Measurements from ENCODE around the gene CLEC4A.
"Not testable (repeated sequence)": the region's sequence is repeated elsewhere in the genome, so short reads cannot be mapped to it uniquely, and the experiment has no call there.

The CLEC4A gene

GRCh38 chr12:8120072-8120713 is 3.2 kb upstream of the CLEC4A start:
- Histone ChIP-seq H3K27ac (no peak overlapping the region), H3K4me3 (no peak overlapping the region)

GRCh38 chr12:8127138-8127537 is 3.7 kb downstream of the CLEC4A start:
- Histone ChIP-seq H3K4me3 (no peak overlapping the region), H3K27ac (no peak overlapping the region)

GRCh38 chr12:8133636-8134397 is 10.4 kb downstream of the CLEC4A start:
- not testable (repeated sequence) for H3K27ac ChIP-seq, H3K4me3 ChIP-seq

- not testable (repeated sequence) for H3K27ac ChIP-seq, H3K4me3 ChIP-seq
These were observed 11.0 kb downstream of the CLEC4A start for GRCh38 chr12:8134398-8134930.

GRCh38 chr12:8141647-8142046 is 18.2 kb downstream of the CLEC4A start:
- H3K27ac ChIP-seq, result not testable (repeated sequence)

GRCh38 chr12:8143261-8143660 is 19.8 kb downstream of the CLEC4A start:
- H3K27ac ChIP-seq, result no peak overlapping the region
- no peak overlapping the region for H3K4me3 ChIP-seq

More at GRCh38 chr12:8141647-8142046, 18.2 kb downstream of the CLEC4A start:
- H3K4me3 ChIP-seq, result not testable (repeated sequence)

- H3K4me3 ChIP-seq, result no peak overlapping the region
- H3K27ac ChIP-seq, result peak overlapping the region in 7 of 21 experiments; percentile 3 to 55 (median 33)
These were observed 22.5 kb downstream of the CLEC4A start for GRCh38 chr12:8145754-8146441.

- peak overlapping the region in 6 of 21 experiments; percentile 3 to 55 (median 40) for H3K27ac ChIP-seq
- no peak overlapping the region for H3K4me3 ChIP-seq
These were observed 23.0 kb downstream of the CLEC4A start for GRCh38 chr12:8146442-8146771.

- no peak overlapping the region for H3K27ac ChIP-seq
- no peak overlapping the region for H3K4me3 ChIP-seq
These were observed 31.1 kb downstream of the CLEC4A start for GRCh38 chr12:8154526-8154925.

GRCh38 chr12:8156416-8156815 is 33.0 kb downstream of the CLEC4A start:
- Histone ChIP-seq H3K27ac (peak overlapping the region in 10 of 21 experiments; percentile 14 to 66 (median 40)), H3K4me3 (no peak overlapping the region)

- Histone ChIP-seq H3K4me3 (no peak within 1 kb of the TSS), H3K27ac (peak within 1 kb of the TSS in 13 of 21 experiments; percentile 10 to 66 (median 40))
These were observed 33.4 kb downstream of the CLEC4A start, which contains the start of gene ZNF705A for GRCh38 chr12:8156845-8157244. TSS of gene ZNF705A (plus strand) at chr12:8157015. CDS start at chr12:8172626, 15,611 bp downstream.

GRCh38 chr12:8157484-8158198 is 34.2 kb downstream of the CLEC4A start:
- no peak overlapping the region for H3K4me3 ChIP-seq
- peak overlapping the region in 11 of 21 experiments; percentile 10 to 66 (median 41) for H3K27ac ChIP-seq

GRCh38 chr12:8172911-8173310 is 49.5 kb downstream of the CLEC4A start:
- H3K27ac ChIP-seq, H3K4me3 ChIP-seq: not testable (repeated sequence)

GRCh38 chr12:8179989-8180585 is 56.7 kb downstream of the CLEC4A start:
- peak overlapping the region; percentile 66 to 83 (median 75) for H3K4me3 ChIP-seq
- H3K27ac ChIP-seq, result peak overlapping the region in 19 of 21 experiments; percentile 59 to 89 (median 80)

GRCh38 chr12:8181271-8181670 is 57.9 kb downstream of the CLEC4A start:
- not testable (repeated sequence) for H3K4me3 ChIP-seq, H3K27ac ChIP-seq

GRCh38 chr12:8182923-8183322 is 59.5 kb downstream of the CLEC4A start:
- H3K27ac ChIP-seq, H3K4me3 ChIP-seq: not testable (repeated sequence)

GRCh38 chr12:8183346-8183745 is 59.9 kb downstream of the CLEC4A start:
- not testable (repeated sequence) for H3K27ac ChIP-seq, H3K4me3 ChIP-seq

GRCh38 chr12:8184206-8184605 is 60.8 kb downstream of the CLEC4A start:
- not testable (repeated sequence) for H3K4me3 ChIP-seq, H3K27ac ChIP-seq

GRCh38 chr12:8188088-8188487 is 64.7 kb downstream of the CLEC4A start:
- not testable (repeated sequence) for H3K4me3 ChIP-seq, H3K27ac ChIP-seq

Data from skin epidermis (tissue), 12 donors.